Hepatocyte (in vitro differentiated cells): ENCODE results near the gene RBM47.

Source experiments
- CTCF ChIP-seq: fragments of 200-600 bp; sonication (generic); IDR thresholded peaks from 2 replicates; pipeline ENCODE4 v1.5.1; 2016; ENCODE audit warnings: antibody characterized with exemption, mild to moderate bottlenecking; ENCODE audit not compliant: poor library complexity
- EZH2 ChIP-seq: fragments of 200-600 bp; sonication (generic); IDR thresholded peaks from 2 replicates; pipeline ENCODE4 v1.6.1; 2016; ENCODE audit warnings: antibody characterized with exemption, mild to moderate bottlenecking, borderline replicate concordance

- TF ChIP-seq CTCF (no peak), EZH2 (no peak)
Observed at GRCh38 chr4:40409835-40410234, 219.8 kb downstream of the RBM47 start.
